ENCODE data around the gene BLOC1S3.
"Not testable (repeated sequence)": the region's sequence is repeated elsewhere in the genome, so short reads cannot be mapped to it uniquely, and the experiment has no call there.

Gene BLOC1S3

GRCh38 chr19:45223879-45224278 is 45.3 kb downstream of the BLOC1S3 start:
- no peak for DNase-seq (ENCODE audit: low read depth, low spot score)

GRCh38 chr19:45224645-45225044 is 46.1 kb downstream of the BLOC1S3 start:
- no peak for DNase-seq (ENCODE audit: low read depth, low spot score)

GRCh38 chr19:45229056-45229455 is 50.5 kb downstream of the BLOC1S3 start:
- not testable (repeated sequence) for DNase-seq (ENCODE audit: low read depth, low spot score)

All from activated naive CD8-positive, alpha-beta T cell treated with anti-CD3 and anti-CD28 coated beads, Interleukin-2, amount 50 U/mL, for 16 hours (primary cell).